ENCODE measurements around the gene MYO6.
"Not testable (repeated sequence)": the region's sequence is repeated elsewhere in the genome, so short reads cannot be mapped to it uniquely, and the experiment has no call there.

MYO6 gene

GRCh38 chr6:75748743-75749538, at the start of gene MYO6:
Gene MYO6 (plus strand): TSS chr6:75749239. CDS start chr6:75817548, 68,309 bp downstream.
- peak; percentile 69 for DNase-seq (ENCODE audit: low spot score)

GRCh38 chr6:75708334-75708733, 40.7 kb upstream of the MYO6 start:
- not testable (repeated sequence) for DNase-seq (ENCODE audit: low spot score)

- no peak for DNase-seq (ENCODE audit: low spot score)
Measured at GRCh38 chr6:75711173-75711572, 37.9 kb upstream of the MYO6 start.

- no peak for DNase-seq (ENCODE audit: low spot score)
Measured at GRCh38 chr6:75719133-75719532, 29.9 kb upstream of the MYO6 start.

- no peak for DNase-seq (ENCODE audit: low spot score)
Measured at GRCh38 chr6:75723382-75723781, 25.7 kb upstream of the MYO6 start.

GRCh38 chr6:75727206-75727605, 21.8 kb upstream of the MYO6 start:
- no peak for DNase-seq (ENCODE audit: low spot score)

GRCh38 chr6:75731029-75731428, 18.0 kb upstream of the MYO6 start:
- DNase-seq (ENCODE audit: low spot score), result not testable (repeated sequence)

GRCh38 chr6:75735491-75736186, 13.4 kb upstream of the MYO6 start:
- DNase-seq (ENCODE audit: low spot score), result no peak

GRCh38 chr6:75743971-75744370, 5.1 kb upstream of the MYO6 start:
- DNase-seq (ENCODE audit: low spot score), result no peak

GRCh38 chr6:75745404-75745803, 3.6 kb upstream of the MYO6 start:
- no peak for DNase-seq (ENCODE audit: low spot score)

GRCh38 chr6:75746221-75746620, 2.8 kb upstream of the MYO6 start:
- DNase-seq (ENCODE audit: low spot score), result no peak

GRCh38 chr6:75747152-75747992, 1.7 kb upstream of the MYO6 start:
- DNase-seq (ENCODE audit: low spot score), result no peak

GRCh38 chr6:75748003-75748742, 866 bp upstream of the MYO6 start:
- DNase-seq (ENCODE audit: low spot score), result no peak

- peak; percentile 26 for DNase-seq (ENCODE audit: low spot score)
Measured at GRCh38 chr6:75751443-75751842, 2.4 kb downstream of the MYO6 start.

- DNase-seq (ENCODE audit: low spot score), result no peak
Measured at GRCh38 chr6:75752365-75752764, 3.3 kb downstream of the MYO6 start.

- DNase-seq (ENCODE audit: low spot score), result no peak
Measured at GRCh38 chr6:75755704-75756103, 6.7 kb downstream of the MYO6 start.

GRCh38 chr6:75757295-75757694, 8.3 kb downstream of the MYO6 start:
- DNase-seq (ENCODE audit: low spot score), result no peak

GRCh38 chr6:75758061-75758460, 9.0 kb downstream of the MYO6 start:
- no peak for DNase-seq (ENCODE audit: low spot score)

GRCh38 chr6:75759207-75759606, 10.2 kb downstream of the MYO6 start:
- no peak for DNase-seq (ENCODE audit: low spot score)

GRCh38 chr6:75760320-75760719, 11.3 kb downstream of the MYO6 start:
- DNase-seq (ENCODE audit: low spot score), result no peak

GRCh38 chr6:75761489-75761888, 12.4 kb downstream of the MYO6 start:
- no peak for DNase-seq (ENCODE audit: low spot score)

GRCh38 chr6:75762063-75762462, 13.0 kb downstream of the MYO6 start:
- DNase-seq (ENCODE audit: low spot score), result no peak
